IPS-18c (cell line): ENCODE measurements around the gene AP1M2.
"Not testable (repeated sequence)": the region's sequence is repeated elsewhere in the genome, so short reads cannot be mapped to it uniquely, and the experiment has no call there.

ENCODE experiments used
- H3K4me3 ChIP-seq: 2 replicates; pipeline ENCODE4 v1.7.0; 2013; ENCODE audit warnings: low read depth, mild to moderate bottlenecking, low read length, moderate library complexity; ENCODE audit not compliant: insufficient read depth
- H3K9me3 ChIP-seq: one replicate; pipeline ENCODE4 v1.6.1; 2013; ENCODE audit warnings: mild to moderate bottlenecking, low read length, moderate library complexity; ENCODE audit not compliant: control insufficient read depth, insufficient read depth

Gene AP1M2

GRCh38 chr19:10603873-10604459 lies 16.9 kb upstream of the AP1M2 start:
- peak overlapping the region; percentile 9; the same call in 1 of the 2 replicates for H3K4me3 ChIP-seq
- no peaks in the 10 kb centered on the region for H3K9me3 ChIP-seq

GRCh38 chr19:10603084-10603872 lies 16.2 kb upstream of the AP1M2 start:
- peak overlapping the region; percentile 99 for H3K4me3 ChIP-seq
- no peaks in the 10 kb centered on the region for H3K9me3 ChIP-seq

- Histone ChIP-seq H3K9me3 (no peaks in the 10 kb centered on the region), H3K4me3 (peak overlapping the region; percentile 99)
Measured at GRCh38 chr19:10602330-10603083, 15.4 kb upstream of the AP1M2 start.

- H3K4me3 ChIP-seq, result no peak overlapping the region
- no peaks in the 10 kb centered on the region for H3K9me3 ChIP-seq
Measured at GRCh38 chr19:10601999-10602329, 14.9 kb upstream of the AP1M2 start.

- no peak overlapping the region for H3K4me3 ChIP-seq
- H3K9me3 ChIP-seq, result no peaks in the 10 kb centered on the region
Measured at GRCh38 chr19:10600149-10600548, 13.0 kb upstream of the AP1M2 start.

GRCh38 chr19:10593820-10594637 lies 6.9 kb upstream of the AP1M2 start:
- no peak overlapping the region for H3K4me3 ChIP-seq

GRCh38 chr19:10593148-10593547 lies 6.0 kb upstream of the AP1M2 start:
- H3K4me3 ChIP-seq, result no peak overlapping the region
- no peaks in the 10 kb centered on the region for H3K9me3 ChIP-seq

More at GRCh38 chr19:10593820-10594637, 6.9 kb upstream of the AP1M2 start:
- H3K9me3 ChIP-seq, result no peaks in the 10 kb centered on the region

- no peak overlapping the region for H3K4me3 ChIP-seq
- no peaks in the 10 kb centered on the region for H3K9me3 ChIP-seq
Measured at GRCh38 chr19:10587839-10588150, 683 bp upstream of the AP1M2 start.

- Histone ChIP-seq H3K4me3 (peak overlapping the region; percentile 79), H3K9me3 (no peaks in the 10 kb centered on the region)
Measured at GRCh38 chr19:10586396-10586795, 716 bp downstream of the AP1M2 start.

- no peak overlapping the region for H3K4me3 ChIP-seq
- no peaks in the 10 kb centered on the region for H3K9me3 ChIP-seq
Measured at GRCh38 chr19:10583036-10583776, 3.9 kb downstream of the AP1M2 start.

GRCh38 chr19:10582091-10582490 lies 5.0 kb downstream of the AP1M2 start:
- Histone ChIP-seq H3K4me3 (no peak overlapping the region), H3K9me3 (no peaks in the 10 kb centered on the region)

GRCh38 chr19:10580979-10581631 lies 6.0 kb downstream of the AP1M2 start:
- H3K9me3 ChIP-seq, result no peaks in the 10 kb centered on the region
- no peak overlapping the region for H3K4me3 ChIP-seq

- Histone ChIP-seq H3K9me3 (no peaks in the 10 kb centered on the region), H3K4me3 (no peak overlapping the region)
Measured at GRCh38 chr19:10577951-10578350, 9.2 kb downstream of the AP1M2 start.

GRCh38 chr19:10575011-10575716 lies 11.9 kb downstream of the AP1M2 start:
- H3K9me3 ChIP-seq, result no peaks in the 10 kb centered on the region
- no peak overlapping the region for H3K4me3 ChIP-seq

GRCh38 chr19:10574462-10574861 lies 12.7 kb downstream of the AP1M2 start:
- no peak overlapping the region for H3K4me3 ChIP-seq

GRCh38 chr19:10573793-10574192 lies 13.3 kb downstream of the AP1M2 start:
- H3K4me3 ChIP-seq, H3K9me3 ChIP-seq: not testable (repeated sequence)

More at GRCh38 chr19:10574462-10574861, 12.7 kb downstream of the AP1M2 start:
- H3K9me3 ChIP-seq, result no peaks in the 10 kb centered on the region
